Placental epithelial cell (primary cell): ENCODE measurements around the gene DLD. TPM values are rescaled to one million over a fixed set of nuclear protein-coding genes. Genes with fewer than 3 reads are reported as not detected.

Source experiments
- total RNA-seq: library from RNA; depleted of rRNA; stranded (reverse); fragments of >200 nt; gene quantifications from 2 replicates; pipeline ENCODE4 v1.2.3, GENCODE V29; 2012

Gene DLD
- 64.4 and 69.8 TPM in 2 replicates for total RNA-seq

DNA sequence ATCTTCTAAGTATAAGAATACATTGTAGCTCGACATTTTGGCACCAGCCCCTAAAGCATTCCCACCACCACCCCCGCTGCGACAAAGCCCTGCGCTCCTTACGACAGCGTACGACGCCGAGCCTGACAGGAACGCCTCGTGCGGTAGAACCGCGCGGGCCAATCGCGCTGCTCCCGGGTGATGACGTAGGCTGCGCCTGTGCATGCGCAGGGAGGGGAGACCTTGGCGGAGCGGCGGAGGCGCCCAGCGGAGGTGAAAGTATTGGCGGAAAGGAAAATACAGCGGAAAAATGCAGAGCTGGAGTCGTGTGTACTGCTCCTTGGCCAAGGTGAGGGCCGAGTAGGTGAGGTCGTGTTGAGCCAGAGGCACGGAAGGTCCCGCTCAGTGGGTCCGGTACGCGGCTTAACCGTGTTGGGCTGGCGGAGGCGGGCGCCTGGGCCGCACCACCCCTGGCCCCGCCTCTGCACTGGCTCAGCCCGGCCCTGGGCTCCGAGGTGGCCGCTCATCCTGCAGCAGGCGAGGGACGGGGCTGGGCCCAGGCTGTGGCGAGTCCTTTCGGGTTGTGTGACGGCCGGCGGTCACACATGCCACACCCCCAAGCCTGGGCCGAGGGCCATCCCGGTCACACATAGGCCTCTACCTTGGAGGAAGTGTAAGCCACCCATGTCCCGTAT, at the start of gene DLD:
Gene DLD, plus strand, starts transcription at position 222 of the 674 bp plus-strand sequence. Its CDS starts 68 bp downstream, at position 290.

Other genes with a start within 250 kb of the DLD start
- under 0.01 and 0.11 TPM in 2 replicates for gene SLC26A4, start 230.4 kb upstream of the DLD start, total RNA-seq
- gene CBLL1, start 147.0 kb upstream of the DLD start, total RNA-seq, result 29.3 and 31.8 TPM in 2 replicates
- gene SLC26A3, start 88.0 kb upstream of the DLD start, total RNA-seq, result 0.11 TPM in 1 of 2 replicates, not detected in the other
- gene LAMB1, start 112.0 kb downstream of the DLD start, total RNA-seq, result 302 and 670 TPM in 2 replicates
- gene LAMB4, start 239.2 kb downstream of the DLD start, total RNA-seq, result under 0.01 TPM in 1 of 2 replicates, not detected in the other